Skeletal muscle tissue (tissue), 4 donors: ENCODE measurements around the gene ACBD6. TPM values are rescaled to one million over a fixed set of nuclear protein-coding genes. Genes with fewer than 3 reads are reported as not detected.
"Not testable (repeated sequence)": the region's sequence is repeated elsewhere in the genome, so short reads cannot be mapped to it uniquely, and the experiment has no call there.

Experiments used
- H3K27ac ChIP-seq: one replicate; pipeline ENCODE4 v1.7.0; 2013; ENCODE audit warnings: mild to moderate bottlenecking, low read depth, low read length, inconsistent platforms
- H3K27me3 ChIP-seq, 3 donors: one replicate each; pipeline ENCODE4 v1.7.0; 2013; ENCODE audit warnings: low read length in 3 of 3; ENCODE audit not compliant: control insufficient read depth in 3 of 3, insufficient read depth in 3 of 3
- H3K36me3 ChIP-seq, 3 donors: one replicate each; pipeline ENCODE4 v1.7.0; 2013; ENCODE audit warnings: low read length in 3 of 3; ENCODE audit not compliant: control insufficient read depth in 3 of 3, insufficient read depth in 3 of 3
- H3K4me1 ChIP-seq, 3 donors: one replicate each; pipeline ENCODE4 v1.7.0; 2013; ENCODE audit warnings: low read length in 3 of 3, mild to moderate bottlenecking in 3 of 3; ENCODE audit not compliant: control insufficient read depth in 3 of 3, insufficient read depth in 3 of 3
- H3K4me3 ChIP-seq, 3 donors: one replicate each; pipeline ENCODE4 v1.7.0; 2013; ENCODE audit warnings: low read length in 3 of 3
- H3K9ac ChIP-seq, 3 donors: one replicate each; pipeline ENCODE4 v1.7.0; 2013; ENCODE audit warnings: low read length in 3 of 3, mild to moderate bottlenecking in 3 of 3, moderate library complexity in 2 of 3, low read depth in 1 of 3
- H3K9me3 ChIP-seq, 3 donors: one replicate each; pipeline ENCODE4 v1.7.0; 2013; ENCODE audit warnings: low read length in 3 of 3; ENCODE audit not compliant: control insufficient read depth in 3 of 3
- total RNA-seq: library from RNA; depleted of rRNA; stranded (reverse); fragments of >200 nt; gene quantifications from one replicate; pipeline ENCODE4 v1.2.3, GENCODE V29; 2014
- donor health status: Osteomylitis.

The ACBD6 gene
- total RNA-seq, 1 donor from 2014 or later: 40.7 TPM

DNA sequence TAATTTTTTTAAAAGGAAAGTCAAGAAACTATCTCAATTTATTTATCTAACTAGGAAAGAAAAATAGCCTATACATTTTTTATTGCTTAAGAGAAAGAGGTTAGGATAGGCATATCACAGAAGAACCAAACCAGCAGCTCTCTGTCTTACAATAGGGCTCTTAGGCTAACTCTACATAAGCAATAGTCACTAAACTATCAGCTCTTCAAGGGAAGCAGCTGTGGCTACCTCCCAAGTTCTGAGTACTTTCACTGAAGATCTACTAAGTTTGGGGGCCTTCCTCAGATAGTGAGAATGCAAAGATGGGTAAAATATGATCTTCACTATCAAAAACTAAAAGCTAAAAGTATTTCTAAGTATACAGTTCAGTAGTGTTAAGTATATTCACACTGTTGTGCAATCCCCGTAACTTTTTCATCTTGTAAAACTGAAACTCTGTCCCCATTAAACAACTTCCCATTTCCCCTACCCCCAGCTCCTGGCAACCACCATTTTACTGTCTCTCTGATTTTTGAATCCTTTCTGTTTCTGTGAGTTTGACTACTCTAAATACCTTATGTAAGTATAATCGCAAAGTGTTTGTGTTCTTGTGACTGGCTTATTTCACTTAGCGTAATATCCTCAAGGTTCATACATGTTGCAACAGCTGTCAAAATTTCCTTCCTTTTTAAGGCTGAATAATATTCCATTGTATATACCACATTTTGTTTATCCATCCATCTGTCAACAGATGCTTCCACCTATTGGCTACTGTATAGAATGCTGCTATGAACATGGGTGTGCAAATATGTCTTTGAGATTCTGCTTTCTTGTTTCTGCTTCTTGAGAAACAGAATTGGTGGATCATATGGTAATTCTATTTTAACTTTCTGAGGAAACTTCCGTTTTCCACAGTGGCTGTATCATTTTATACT is 73.3 kb downstream of the ACBD6 start:
- H3K9ac ChIP-seq: no peak overlapping the region
- no peaks in the 10 kb centered on the region for H3K9me3 ChIP-seq
- no peaks in the 10 kb centered on the region for H3K36me3 ChIP-seq
- H3K27me3 ChIP-seq: no peaks in the 10 kb centered on the region
- no peaks in the 10 kb centered on the region for H3K4me1 ChIP-seq
- no peak overlapping the region for H3K27ac ChIP-seq
- H3K4me3 ChIP-seq: no peak overlapping the region

DNA sequence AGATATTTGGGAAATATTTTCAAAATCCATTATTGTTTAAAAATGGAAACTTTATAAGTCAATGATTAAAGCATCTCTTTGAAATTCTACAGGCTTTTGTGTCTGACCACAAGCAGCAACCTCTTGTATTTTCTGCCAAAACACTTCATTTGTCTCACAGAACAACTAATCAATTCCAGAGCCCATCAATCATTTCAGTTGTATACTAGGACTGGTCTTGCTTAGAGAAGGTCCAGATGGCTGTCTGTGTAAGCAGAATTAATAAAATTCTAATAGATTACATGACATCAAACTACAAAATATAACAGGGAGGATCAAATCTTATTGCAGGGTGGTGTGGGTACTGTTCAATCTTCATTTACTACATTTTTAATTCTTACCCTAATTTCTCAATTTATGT is 76.4 kb downstream of the ACBD6 start:
- no peak overlapping the region for H3K4me3 ChIP-seq
- H3K27ac ChIP-seq: no peak overlapping the region
- H3K27me3 ChIP-seq: no peaks in the 10 kb centered on the region
- H3K4me1 ChIP-seq: no peaks in the 10 kb centered on the region
- H3K9me3 ChIP-seq: no peaks in the 10 kb centered on the region
- H3K36me3 ChIP-seq: no peaks in the 10 kb centered on the region
- H3K9ac ChIP-seq: no peak overlapping the region

DNA sequence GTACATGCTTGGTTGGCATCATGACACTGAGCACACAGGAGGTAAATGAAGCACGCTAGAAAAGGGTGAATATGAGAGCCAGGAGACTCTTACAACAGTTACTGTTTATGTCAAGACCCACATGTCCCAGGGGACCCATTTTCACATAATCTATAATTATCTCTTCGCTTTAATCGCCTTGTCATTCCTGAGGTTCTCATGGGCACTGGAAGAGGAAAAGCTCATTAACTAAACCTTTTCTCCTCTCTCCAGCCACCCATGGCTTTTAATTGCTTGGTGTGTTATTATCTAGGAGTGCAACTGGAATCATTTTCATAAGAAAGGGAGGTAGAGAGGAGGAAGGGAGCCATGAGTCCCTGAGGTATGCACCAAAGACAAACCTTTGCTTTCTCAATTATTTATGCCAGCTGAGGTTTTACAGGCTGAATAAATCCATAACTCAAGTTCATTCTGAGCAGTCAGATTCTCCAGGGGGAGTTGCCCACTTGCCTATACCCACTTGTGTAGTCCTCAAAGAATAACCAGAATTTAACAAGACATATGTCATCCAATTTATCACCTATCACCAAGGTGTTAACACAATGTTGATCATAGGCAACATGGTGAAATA is 77.4 kb downstream of the ACBD6 start:
- Histone ChIP-seq H3K9me3 (no peaks in the 10 kb centered on the region), H3K36me3 (no peaks in the 10 kb centered on the region), H3K27me3 (no peaks in the 10 kb centered on the region), H3K4me1 (no peaks in the 10 kb centered on the region), H3K27ac (no peak overlapping the region), H3K9ac (no peak overlapping the region), H3K4me3 (no peak overlapping the region)

DNA sequence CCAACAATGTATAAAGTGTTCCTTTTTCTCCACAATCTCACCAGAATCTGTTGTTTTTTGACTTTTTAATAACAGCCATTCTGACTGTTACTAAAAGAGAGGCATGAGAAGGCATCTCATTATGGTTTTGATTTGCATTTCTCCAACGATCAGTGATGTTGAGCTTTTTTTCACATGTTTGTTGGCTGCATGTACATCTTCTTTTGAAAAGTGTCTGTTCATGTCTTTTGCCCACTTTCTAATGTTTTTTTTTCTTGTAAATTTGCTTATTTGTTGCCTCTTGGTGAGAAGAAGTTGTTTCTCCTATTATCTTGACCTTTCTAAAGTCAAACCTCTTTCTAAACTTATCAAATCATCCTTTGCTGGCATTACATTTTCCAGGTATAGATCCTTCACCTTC is 80.8 kb downstream of the ACBD6 start:
- Histone ChIP-seq H3K4me3 (no peak overlapping the region), H3K9ac (no peak overlapping the region), H3K36me3 (no peaks in the 10 kb centered on the region), H3K27me3 (no peaks in the 10 kb centered on the region), H3K4me1 (no peaks in the 10 kb centered on the region), H3K27ac (no peak overlapping the region), H3K9me3 (no peaks in the 10 kb centered on the region)

DNA sequence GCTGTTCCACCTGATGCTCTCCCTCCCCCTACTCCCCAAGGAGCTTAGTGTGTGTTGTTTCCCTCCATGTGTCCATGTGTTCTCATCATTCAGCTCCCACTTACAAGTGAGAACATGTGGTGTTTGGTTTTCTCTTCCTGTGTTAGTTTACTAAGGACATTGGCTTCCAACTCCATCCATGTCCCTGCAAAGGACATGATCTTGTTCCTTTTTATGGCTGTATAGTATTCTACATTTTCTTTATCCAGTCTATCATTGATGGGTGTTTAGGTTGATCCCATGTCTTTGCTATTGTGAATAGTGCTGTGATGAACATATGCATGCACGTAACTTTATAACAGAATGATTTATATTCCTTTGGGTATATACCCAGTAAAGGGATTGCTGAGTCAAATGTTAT is 81.2 kb downstream of the ACBD6 start:
- H3K4me3 ChIP-seq, H3K36me3 ChIP-seq, H3K4me1 ChIP-seq, H3K27me3 ChIP-seq, H3K27ac ChIP-seq, H3K9ac ChIP-seq, H3K9me3 ChIP-seq: not testable (repeated sequence)

DNA sequence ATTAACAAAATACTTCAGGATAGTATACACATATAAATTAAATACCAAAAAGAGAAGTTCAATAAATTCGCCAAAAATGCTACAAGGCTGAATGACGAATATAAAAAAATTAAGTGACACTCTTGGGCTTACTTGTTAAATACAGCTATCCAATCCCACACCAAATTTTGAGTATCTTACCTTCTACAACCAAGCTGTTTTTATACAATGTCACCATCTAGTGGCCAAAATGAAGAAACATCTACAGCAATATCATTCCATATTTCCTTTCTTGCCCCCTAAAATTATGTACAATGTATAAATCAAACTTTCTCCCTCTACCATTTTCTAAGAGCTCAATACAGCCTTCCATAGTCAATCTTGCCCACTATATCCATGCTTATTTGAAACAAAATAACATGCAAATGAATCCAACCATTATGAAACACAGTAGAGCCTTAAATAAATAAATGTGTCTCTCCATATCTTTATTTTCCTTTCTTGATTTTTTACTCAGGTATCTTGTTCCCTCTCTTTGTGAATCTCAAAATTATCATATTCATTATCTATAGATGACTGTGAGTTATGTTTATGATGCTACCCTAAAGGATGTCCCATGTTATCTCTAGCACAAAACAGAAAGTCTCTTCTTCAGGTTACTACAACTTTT is 86.3 kb downstream of the ACBD6 start:
- no peak overlapping the region for H3K4me3 ChIP-seq
- H3K36me3 ChIP-seq: peaks cover 0 to 4% (median 0%) of the 10 kb centered on the region in 3 donors
- no peak overlapping the region for H3K27ac ChIP-seq
- no peaks in the 10 kb centered on the region for H3K27me3 ChIP-seq
- no peaks in the 10 kb centered on the region for H3K4me1 ChIP-seq
- no peaks in the 10 kb centered on the region for H3K9me3 ChIP-seq
- H3K9ac ChIP-seq: no peak overlapping the region

DNA sequence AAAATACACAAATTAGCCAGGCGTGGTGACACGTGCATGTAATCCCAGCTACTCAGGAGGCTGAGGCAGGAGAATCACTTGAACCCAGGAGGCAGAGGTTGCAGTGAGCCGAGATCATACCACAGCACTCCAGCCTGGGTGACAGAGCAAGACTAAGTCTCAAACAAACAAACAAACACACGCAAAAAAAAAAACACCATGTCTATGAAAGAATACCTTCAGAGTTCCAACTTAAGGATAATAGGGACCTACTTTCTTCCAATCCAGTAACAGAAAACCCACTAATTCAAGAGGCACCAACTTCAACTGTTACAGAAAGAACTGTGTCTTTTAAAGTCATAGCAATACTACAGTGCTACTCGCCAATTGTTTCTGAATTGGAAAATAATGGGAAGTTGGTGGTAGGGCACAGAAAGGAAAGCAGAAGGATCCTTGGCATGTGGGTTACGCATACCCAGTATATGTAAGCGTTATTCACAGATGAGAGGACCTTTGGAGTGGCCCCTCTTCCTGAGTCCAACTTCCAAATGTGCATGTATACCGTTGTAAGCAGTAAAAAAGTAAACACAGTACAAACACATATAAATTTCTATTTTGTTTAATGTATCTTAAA is 87.0 kb downstream of the ACBD6 start:
- no peak overlapping the region for H3K27ac ChIP-seq

DNA sequence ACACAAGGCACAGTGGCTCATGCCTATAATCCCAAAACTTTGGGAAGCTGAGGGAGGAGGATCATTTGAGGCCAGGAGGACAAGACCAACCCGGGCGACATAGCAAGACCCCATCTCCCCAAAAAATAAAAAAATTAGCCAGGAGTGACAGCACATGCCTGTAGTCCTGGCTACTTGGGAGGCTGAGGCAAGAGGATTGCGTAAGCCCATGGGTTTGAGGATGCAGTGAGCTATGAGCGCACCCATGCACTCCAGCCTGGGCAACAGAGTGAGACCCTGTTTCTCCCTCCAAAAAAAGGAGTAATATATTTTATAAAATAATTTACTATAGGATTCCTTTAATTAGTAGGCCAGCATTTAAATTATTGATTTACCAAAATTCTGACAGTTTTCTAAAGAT is 89.8 kb downstream of the ACBD6 start:
- Histone ChIP-seq H3K4me1 (no peaks in the 10 kb centered on the region), H3K4me3 (no peak overlapping the region), H3K27me3 (no peaks in the 10 kb centered on the region), H3K9me3 (no peaks in the 10 kb centered on the region), H3K36me3 (peaks cover 0 to 7% (median 0%) of the 10 kb centered on the region in 3 donors), H3K9ac (no peak overlapping the region), H3K27ac (no peak overlapping the region)

More for the DNA sequence above, 87.0 kb downstream of the ACBD6 start:
- Histone ChIP-seq H3K4me1 (no peaks in the 10 kb centered on the region), H3K9me3 (no peaks in the 10 kb centered on the region), H3K4me3 (no peak overlapping the region), H3K27me3 (no peaks in the 10 kb centered on the region), H3K36me3 (peaks cover 0 to 7% (median 0%) of the 10 kb centered on the region in 3 donors), H3K9ac (no peak overlapping the region)

DNA sequence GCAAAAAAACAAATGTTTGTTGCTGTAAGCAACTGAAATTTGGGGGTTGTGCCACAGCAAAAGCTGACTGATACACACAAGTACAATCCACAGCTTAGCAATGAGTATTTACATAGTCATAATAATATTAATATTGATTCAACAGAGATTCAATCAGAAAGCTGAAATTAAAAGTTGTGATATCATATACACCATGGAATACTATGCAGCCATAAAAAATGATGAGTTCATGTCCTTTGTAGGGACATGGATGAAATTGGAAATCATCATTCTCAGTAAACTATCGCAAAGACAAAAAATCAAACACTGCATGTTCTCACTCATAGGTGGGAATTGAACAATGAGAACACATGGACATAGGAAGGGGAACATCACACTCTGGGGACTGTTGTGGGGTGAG is 94.2 kb downstream of the ACBD6 start:
- not testable (repeated sequence) for H3K4me1 ChIP-seq, H3K9ac ChIP-seq, H3K36me3 ChIP-seq, H3K9me3 ChIP-seq, H3K27ac ChIP-seq, H3K27me3 ChIP-seq, H3K4me3 ChIP-seq

DNA sequence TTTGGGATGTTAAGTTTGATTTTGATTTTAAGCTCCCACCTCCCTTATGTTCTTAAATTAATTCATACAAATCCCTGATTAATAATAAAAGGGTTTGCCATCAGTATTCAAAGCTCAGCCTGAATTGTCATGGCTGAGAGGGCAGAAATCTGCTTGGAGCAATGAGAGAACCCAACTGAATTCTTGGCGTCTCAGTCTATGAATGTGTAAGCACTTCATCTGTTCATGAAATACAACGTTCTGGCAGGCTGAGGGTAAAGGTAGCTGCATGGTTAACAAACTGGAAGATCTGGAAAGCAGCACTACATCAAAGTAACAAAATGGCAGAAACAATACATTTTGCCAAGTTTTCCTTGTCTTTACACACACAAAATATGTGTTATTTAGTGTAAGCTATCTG is 95.3 kb downstream of the ACBD6 start:
- Histone ChIP-seq H3K4me1 (no peaks in the 10 kb centered on the region), H3K27me3 (no peaks in the 10 kb centered on the region), H3K9me3 (no peaks in the 10 kb centered on the region), H3K27ac (no peak overlapping the region), H3K4me3 (no peak overlapping the region), H3K36me3 (peaks cover 0 to 5% (median 0%) of the 10 kb centered on the region in 3 donors), H3K9ac (no peak overlapping the region)
